SK-N-SH treated with all-trans-retinoic acid at 6 μM for 48 hours (cell line): ENCODE data around the gene IGHMBP2.

ENCODE experiments used
- ARNTL ChIP-seq: fragments of 450-650 bp; formaldehyde crosslinking; IDR thresholded peaks from 2 replicates; pipeline ENCODE4 v1.5.0; 2020; ENCODE audit warnings: low read depth, mild to moderate bottlenecking, moderate library complexity, borderline replicate concordance
- CREB5 ChIP-seq: fragments of 250-450 bp; sonication (Bioruptor Pico); IDR thresholded peaks from 2 replicates; pipeline ENCODE4 v1.5.1; 2020; ENCODE audit warnings: low read depth, mild to moderate bottlenecking, moderate library complexity
- CSRNP3 ChIP-seq: fragments of 250-450 bp; sonication (Bioruptor Pico); IDR thresholded peaks from 2 replicates; pipeline ENCODE4 v1.5.1; 2021; ENCODE audit warnings: mild to moderate bottlenecking, moderate library complexity
- ESRRG ChIP-seq: fragments of 250-450 bp; sonication (Bioruptor Pico); IDR thresholded peaks from 2 replicates; pipeline ENCODE4 v1.6.1; 2021; ENCODE audit warnings: mild to moderate bottlenecking
- GLIS3 ChIP-seq: fragments of 250-450 bp; sonication (Bioruptor Pico); IDR thresholded peaks from 2 replicates; pipeline ENCODE4 v1.5.0; 2020; ENCODE audit warnings: mild to moderate bottlenecking, moderate library complexity
- TCF4 ChIP-seq: fragments of 250-450 bp; sonication (Bioruptor Pico); IDR thresholded peaks from 2 replicates; pipeline ENCODE4 v1.8.0; 2021; ENCODE audit warnings: mild to moderate bottlenecking, moderate library complexity, borderline replicate concordance
- TOX ChIP-seq: fragments of 250-450 bp; sonication (Bioruptor Pico); IDR thresholded peaks from 2 replicates; pipeline ENCODE4 v1.8.0; 2021; ENCODE audit warnings: mild to moderate bottlenecking, moderate library complexity, borderline replicate concordance
- TSHZ2 ChIP-seq: fragments of 250-450 bp; sonication (Bioruptor Pico); IDR thresholded peaks from 2 replicates; pipeline ENCODE4 v1.5.0; 2020; ENCODE audit warnings: mild to moderate bottlenecking, moderate library complexity
- ZC3H10 ChIP-seq: fragments of 250-450 bp; sonication (Bioruptor Pico); IDR thresholded peaks from 2 replicates; pipeline ENCODE4 v1.5.1; 2021; ENCODE audit warnings: mild to moderate bottlenecking, moderate library complexity
- ZFP30 ChIP-seq: fragments of 450-650 bp; formaldehyde crosslinking; IDR thresholded peaks from 2 replicates; pipeline ENCODE4 v1.5.0; 2022; ENCODE audit warnings: mild to moderate bottlenecking, moderate library complexity
- ZNF565 ChIP-seq: fragments of 450-650 bp; formaldehyde crosslinking; conservative IDR thresholded peaks from 2 replicates; pipeline ENCODE4 v1.5.0; 2020; ENCODE audit warnings: low read depth, mild to moderate bottlenecking, moderate library complexity
- TF ChIP-seq, protein P1 (sequence below): fragments of 250-450 bp; sonication (Bioruptor Pico); IDR thresholded peaks from 2 replicates; pipeline ENCODE4 v1.8.0; 2020; ENCODE audit warnings: mild to moderate bottlenecking, moderate library complexity, borderline replicate concordance

DNA sequence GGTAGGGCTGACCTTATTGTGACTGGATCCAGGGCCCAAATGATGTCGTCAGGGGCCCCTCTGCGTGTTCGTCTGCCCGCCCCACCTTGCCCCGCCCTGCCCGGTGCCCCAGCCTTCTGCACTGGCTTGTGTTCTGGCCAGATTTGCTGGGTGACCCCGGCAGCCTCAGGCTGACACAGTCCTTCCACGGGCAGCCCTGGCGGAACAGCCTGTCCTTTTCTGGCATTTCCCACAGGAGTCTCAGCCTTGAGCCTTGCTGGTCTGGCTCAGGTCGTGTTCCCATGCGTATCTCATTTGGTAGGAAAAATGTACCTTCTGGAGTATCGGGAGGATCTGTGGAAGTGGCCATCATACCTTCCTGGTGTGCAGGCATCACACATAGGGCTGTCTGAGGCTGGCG is 31.0 kb downstream of the IGHMBP2 start:
- no peak for TF ChIP-seq ZC3H10 (CRISPR knock-in tag)
- no peak for TF ChIP-seq TSHZ2 (CRISPR knock-in tag)
- TF ChIP-seq TCF4 (CRISPR knock-in tag) = no peak
- TF ChIP-seq, protein P1, sequence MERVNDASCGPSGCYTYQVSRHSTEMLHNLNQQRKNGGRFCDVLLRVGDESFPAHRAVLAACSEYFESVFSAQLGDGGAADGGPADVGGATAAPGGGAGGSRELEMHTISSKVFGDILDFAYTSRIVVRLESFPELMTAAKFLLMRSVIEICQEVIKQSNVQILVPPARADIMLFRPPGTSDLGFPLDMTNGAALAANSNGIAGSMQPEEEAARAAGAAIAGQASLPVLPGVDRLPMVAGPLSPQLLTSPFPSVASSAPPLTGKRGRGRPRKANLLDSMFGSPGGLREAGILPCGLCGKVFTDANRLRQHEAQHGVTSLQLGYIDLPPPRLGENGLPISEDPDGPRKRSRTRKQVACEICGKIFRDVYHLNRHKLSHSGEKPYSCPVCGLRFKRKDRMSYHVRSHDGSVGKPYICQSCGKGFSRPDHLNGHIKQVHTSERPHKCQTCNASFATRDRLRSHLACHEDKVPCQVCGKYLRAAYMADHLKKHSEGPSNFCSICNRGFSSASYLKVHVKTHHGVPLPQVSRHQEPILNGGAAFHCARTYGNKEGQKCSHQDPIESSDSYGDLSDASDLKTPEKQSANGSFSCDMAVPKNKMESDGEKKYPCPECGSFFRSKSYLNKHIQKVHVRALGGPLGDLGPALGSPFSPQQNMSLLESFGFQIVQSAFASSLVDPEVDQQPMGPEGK (CRISPR knock-in tag) = no peak
- no peak for TF ChIP-seq ZFP30
- no peak for TF ChIP-seq ARNTL (CRISPR knock-in tag)
- no peak for TF ChIP-seq CSRNP3 (CRISPR knock-in tag)
- no peak for TF ChIP-seq TOX (CRISPR knock-in tag)
- no peak for TF ChIP-seq CREB5 (CRISPR knock-in tag)
- TF ChIP-seq ESRRG (CRISPR knock-in tag) = no peak
- TF ChIP-seq GLIS3 (CRISPR knock-in tag) = no peak
- TF ChIP-seq ZNF565 = no peak
